Activated CD4-positive, alpha-beta T cell treated with anti-CD3 and anti-CD28 coated beads, Interleukin-2, amount 50 U/mL, for 48 hours (primary cell): ENCODE measurements around the gene SEZ6.

ENCODE experiments used
- DNase-seq, 2 experiments: peaks; one replicate each; pipeline ENCODE4 v3.0.0-alpha.2; 2020

The SEZ6 gene

DNA sequence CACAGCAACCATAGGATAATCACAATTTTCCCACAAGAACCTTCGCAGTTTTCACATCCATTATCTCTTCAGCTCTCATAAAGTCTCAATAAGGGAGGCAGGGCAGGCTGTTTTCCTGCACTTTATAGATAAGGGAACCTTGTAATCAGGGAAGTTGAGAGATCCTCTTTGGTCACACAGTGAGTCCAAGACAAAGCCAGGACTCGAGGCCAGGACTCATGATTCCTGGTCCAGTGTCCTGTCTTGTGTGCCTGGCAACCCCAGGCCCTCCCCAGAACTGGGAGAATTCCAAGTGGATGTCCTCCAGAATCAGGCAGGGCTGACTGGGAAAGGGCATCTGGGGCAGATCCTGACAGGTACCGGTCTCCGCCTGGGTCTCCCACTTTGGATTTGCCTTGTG is 31.4 kb downstream of the SEZ6 start:
- DNase-seq: no peak

DNA sequence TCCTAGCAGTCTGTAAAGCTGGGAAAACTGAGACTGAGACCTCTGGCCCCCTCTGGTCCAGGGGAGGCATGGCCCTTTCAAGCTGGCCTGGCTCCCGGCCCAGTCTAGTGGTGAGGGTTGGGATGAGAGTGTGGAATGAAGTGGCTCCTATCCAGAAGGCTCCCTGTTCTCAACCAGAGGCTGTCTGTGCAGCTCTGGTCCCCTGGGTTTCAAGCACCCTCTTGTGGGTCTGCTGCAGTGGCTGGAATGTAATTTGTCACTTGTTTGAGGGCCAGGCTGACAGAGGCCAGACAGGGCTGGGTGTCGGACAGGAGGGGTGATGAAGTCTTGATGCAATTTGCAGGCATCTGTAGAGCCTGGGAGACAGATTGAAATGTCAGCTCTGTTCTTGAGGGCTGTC is 32.4 kb downstream of the SEZ6 start:
- no peak for DNase-seq

DNA sequence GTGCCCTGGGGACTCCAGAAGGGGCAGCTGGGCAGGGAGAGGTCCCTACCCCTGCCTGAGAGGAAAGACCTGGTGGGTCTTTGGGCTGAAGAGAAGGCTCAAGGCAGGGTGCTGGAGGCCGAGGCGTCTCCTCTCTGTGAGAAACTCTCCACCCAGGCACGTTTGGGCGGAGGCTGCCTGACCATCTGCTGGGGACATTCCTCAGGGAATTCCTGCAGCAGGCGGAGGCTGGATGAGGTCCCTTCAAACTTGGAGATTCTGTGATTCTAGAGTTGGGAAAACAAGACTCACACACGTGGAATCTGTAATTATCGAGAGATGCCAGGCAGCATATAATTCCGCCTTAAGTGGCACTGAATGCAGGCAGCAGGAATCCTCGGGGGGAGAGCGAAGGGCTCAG is 33.4 kb downstream of the SEZ6 start:
- DNase-seq: no peak

- DNase-seq: no peak
Measured at GRCh38 chr17:28970879-28971278, 35.0 kb downstream of the SEZ6 start.

- no peak for DNase-seq
Measured at GRCh38 chr17:28969706-28970393, 36.0 kb downstream of the SEZ6 start.

GRCh38 chr17:28968914-28969295 is 36.9 kb downstream of the SEZ6 start:
- no peak for DNase-seq

DNA sequence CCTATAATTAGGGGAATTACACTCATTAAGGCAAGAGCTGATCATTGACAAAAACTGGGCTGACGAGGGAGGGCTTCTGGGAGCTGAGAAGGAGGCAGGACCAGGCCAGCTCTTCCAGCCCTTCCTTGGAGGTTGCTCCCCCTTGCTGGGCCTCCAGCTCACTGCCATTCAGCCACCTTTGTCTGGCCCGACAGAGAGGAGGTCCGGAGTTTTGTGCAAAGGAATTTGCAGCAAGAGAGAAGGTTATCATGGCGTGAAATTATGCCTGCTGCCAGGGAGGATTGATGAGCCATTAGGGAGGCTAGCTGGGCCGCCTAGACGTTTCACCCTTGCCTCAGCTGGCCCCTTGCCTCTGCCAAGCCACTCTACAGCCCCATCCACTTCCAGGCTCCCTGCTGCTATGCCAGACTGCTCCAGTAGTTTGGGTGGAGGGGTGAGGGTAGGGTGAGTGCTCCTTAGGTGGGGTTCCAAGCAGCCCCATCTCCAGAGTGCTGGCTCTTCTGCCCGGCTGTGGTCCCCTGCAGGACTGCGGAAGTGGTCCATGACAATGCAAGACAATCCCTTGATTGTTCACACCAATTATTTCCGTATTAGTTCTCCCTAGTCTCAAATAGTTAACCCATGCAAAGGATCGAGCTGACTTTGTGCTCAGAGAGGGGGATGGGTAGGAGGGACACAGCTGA is 37.5 kb downstream of the SEZ6 start:
- no peak for DNase-seq

GRCh38 chr17:28967221-28968135 is 38.4 kb downstream of the SEZ6 start:
- DNase-seq: no peak

DNA sequence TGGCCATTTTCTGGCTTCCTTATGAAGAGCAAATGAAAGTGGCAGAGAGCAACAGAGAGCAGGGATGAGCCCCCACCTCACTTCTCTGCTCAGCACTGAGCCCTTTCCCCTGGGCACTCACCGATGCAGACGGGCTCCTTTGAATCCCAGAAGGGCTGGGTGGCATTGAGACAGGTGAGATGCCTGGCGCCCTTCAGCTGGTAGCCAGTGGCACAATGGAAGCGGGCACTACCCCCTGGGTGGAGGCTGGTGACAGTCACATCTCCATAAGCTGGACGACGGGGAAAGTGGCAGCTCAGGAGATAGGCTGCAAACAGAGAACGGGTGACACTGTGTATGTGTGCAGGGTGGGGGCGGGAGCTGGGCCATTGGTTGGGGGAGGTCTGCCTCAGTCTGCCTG is 42.0 kb downstream of the SEZ6 start:
- no peak for DNase-seq

DNA sequence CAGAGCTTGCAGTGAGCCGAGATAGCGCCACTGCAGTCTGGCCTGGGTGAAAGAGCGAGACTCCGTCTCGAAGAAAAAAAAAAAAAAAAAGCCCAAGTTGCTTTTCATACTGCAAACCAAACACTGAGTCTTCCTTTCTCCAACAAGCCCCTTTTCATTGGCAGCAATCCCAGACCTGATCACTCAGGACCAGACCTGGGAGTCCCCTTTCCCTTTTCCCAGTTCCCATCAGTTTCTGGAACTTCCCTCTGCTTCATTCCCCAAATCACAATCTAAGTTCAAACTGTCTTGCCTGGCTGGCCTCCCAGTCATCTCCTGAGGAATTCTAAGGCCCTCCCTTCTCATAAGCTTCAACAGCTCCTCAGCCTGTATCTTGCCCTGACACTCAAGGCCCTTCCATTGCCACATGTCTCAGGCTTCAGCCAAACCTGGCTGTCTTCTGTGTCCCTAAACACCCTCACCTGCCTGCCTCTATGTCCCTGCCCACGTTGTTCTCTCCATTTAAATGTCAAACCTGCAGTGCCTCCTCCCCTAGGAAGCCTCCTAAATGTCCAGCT is 42.7 kb downstream of the SEZ6 start:
- no peak for DNase-seq

- no peak for DNase-seq
Measured at GRCh38 chr17:28961391-28961790, 44.4 kb downstream of the SEZ6 start.

DNA sequence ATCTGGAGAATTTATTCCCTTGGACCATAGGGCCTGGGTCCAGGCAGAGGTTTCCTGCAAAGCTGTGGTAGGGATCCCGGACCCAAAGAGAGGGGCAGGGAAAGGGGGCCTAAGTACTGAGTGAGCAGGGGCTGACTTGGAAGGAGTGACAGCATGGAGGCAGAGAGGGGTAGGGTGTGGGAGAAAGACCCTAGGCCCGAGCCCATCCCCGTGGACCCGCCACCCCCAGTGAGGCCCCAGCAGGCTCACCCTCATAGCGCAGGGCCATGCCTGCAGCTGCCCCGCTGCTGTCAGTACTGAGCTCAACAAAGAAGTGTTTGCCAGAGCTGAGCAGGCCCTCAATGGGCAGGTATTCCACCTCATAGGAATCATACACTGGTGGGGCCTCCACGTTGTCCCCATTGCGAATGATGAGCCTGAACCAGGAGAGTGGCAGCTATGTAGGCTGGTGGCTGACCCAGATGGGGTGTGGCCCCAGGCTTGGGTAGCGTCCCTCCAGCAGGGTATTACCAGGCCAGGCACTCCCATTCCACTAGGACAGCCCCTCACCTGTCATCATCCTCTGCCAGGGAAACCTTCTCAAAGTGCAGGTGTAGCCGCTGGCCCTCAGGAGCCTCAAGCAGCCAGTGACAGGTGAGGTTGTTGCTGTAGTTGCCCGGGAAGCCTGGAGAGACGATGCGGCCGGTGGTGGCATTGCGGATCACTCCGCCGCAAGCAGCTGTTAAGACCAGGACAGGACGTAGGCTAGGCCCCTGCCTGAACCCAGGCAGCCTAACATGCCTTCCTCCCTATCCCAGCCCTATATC is 45.4 kb downstream of the SEZ6 start:
- no peak for DNase-seq

- DNase-seq: no peak
Measured at GRCh38 chr17:28959471-28959871, 46.4 kb downstream of the SEZ6 start.

GRCh38 chr17:28958820-28959455 is 46.9 kb downstream of the SEZ6 start:
- no peak for DNase-seq

GRCh38 chr17:28957992-28958355 is 47.9 kb downstream of the SEZ6 start:
- no peak for DNase-seq

GRCh38 chr17:28957277-28957991 is 48.4 kb downstream of the SEZ6 start:
- DNase-seq: no peak

DNA sequence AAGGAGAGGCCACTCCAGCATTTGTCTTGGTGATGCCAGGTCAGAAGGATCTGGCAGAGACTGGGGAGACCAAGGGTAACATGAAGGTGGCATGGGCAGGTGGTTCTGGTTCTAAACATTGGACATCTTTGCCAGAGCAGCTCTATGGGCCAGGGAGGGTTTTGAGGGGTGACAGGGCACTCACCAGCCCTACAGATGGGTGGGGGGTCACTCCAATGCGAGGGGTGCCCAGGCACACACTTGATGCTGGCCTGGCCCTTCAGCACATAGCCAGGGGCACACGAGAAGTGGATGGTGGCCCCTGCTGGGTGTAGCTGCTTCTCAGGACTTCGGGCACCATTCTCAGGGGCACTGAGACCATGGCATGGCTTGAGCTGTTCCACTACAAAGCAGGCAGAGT is 49.0 kb downstream of the SEZ6 start:
- no peak for DNase-seq

DNA sequence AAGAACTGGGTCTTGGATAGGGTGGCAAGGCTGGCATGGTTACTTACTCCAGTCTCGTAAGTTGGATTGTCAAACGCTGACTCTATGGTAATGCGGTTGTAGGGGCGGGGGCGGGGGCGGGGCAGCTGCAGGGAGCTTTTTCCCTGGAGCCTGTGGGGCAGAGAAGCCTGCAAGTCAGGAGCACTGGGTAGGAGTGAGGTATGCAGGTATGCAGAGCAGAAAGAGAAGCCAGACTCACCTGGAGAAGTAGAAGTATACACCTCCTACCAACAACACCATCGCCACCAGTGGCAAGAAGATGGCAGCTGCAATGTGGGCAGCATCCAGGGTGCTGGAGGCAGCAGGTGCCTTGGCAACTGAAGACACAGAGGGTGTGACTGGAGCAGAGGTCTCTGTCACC is 49.7 kb downstream of the SEZ6 start:
- no peak for DNase-seq

- DNase-seq: no peak
Measured at GRCh38 chr17:28955408-28955807, 50.4 kb downstream of the SEZ6 start.

- DNase-seq: no peak
Measured at GRCh38 chr17:28954886-28955285, 50.9 kb downstream of the SEZ6 start.

- DNase-seq: peak; percentile 44 to 59
Measured at GRCh38 chr17:28953444-28954118, 52.3 kb downstream of the SEZ6 start.
